GM18508 (cell line): Measurements from ENCODE around the gene ARFGAP2.

ENCODE experiments used
- ATAC-seq: cut with Tn5 transposase; IDR thresholded peaks from one replicate; pipeline ENCODE4 v1.9.1; 2021; ENCODE audit warnings: moderate number of reproducible peaks; ENCODE audit not compliant: insufficient read depth, unreplicated experiment

The ARFGAP2 gene

DNA sequence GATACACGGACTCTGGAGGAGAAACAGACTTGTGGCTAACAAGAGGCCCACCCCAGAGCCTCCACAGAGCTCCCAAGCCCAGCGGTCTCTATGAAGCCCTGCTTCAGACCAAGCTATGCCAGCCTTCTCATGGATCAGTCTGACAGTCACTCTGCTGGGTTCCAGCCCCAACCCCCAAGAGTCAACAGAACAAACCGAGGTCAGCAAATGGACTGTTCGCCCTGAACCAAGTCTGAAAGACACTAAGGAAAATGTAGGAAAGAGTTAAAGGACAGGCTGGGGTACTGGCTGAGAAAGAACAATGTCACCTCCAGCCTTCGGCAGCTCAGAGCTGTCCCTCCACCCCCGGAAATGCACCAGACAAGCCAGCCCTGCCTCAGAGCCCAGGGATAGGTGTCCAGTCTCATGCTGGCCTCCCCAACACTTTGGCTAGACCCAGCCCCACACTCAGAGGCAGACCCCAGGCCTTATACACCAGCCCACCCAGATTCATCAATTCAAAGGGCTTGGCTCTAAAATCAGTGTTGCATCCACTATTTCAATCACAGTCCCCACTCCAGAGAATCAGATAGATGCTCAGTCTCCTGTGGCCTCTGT, 3.8 kb downstream of the ARFGAP2 start:
- no peak for ATAC-seq

DNA sequence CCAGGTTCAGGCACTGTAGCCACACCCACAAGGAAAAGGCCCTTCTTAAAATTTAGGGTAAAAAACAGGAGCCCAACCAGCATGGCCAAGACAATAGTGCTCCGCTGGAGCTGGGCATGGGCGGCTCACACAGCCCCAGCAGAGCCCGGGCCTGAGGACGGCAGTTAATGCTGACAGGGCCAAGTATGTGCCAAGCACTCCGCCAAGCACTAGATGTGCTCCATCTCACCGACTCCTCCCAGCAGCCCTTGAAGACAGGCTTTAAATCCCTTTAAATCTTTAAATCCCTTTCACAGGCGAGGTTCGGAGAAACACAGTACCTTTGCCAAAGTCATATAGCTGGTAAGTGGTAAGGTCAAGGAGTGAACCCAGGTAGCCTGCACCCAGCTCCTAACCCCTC, 4.8 kb downstream of the ARFGAP2 start:
- ATAC-seq, result no peak

DNA sequence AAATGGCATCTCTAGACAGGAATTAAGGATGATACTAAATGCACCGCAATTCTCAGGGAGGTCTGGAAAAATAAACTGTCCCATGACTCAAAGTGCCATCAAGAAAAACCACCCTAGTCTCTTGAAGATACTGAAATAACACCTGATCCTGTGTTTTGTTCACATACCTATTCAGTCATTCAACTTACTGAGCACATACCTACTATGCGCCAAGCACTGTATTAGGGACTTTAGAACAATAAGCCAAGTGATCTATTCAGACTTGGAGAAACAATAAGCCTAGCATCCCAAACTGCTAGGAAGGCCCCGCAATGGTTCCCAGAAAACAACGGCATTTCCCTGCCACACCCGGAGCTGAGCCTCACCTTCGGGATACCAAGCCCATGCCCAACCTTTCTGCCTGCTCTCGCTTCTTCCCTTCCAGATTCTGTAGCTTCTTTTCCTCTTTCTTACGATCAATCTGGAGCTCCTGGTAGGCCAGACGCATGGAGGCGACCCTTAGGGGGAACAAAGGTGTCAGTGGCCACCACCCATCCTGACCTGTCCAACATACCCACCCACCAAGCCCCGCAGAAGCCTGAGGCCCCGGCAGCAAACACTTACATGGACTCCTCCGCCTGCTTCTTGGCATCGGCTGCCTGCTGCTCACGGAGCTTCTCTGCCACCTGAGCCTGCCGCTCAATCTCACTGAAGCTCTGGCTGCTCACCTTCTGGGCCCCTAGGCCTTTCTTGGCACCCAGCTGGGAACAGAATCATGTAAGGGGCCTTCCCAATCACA, 5.4 kb downstream of the ARFGAP2 start:
- no peak for ATAC-seq

DNA sequence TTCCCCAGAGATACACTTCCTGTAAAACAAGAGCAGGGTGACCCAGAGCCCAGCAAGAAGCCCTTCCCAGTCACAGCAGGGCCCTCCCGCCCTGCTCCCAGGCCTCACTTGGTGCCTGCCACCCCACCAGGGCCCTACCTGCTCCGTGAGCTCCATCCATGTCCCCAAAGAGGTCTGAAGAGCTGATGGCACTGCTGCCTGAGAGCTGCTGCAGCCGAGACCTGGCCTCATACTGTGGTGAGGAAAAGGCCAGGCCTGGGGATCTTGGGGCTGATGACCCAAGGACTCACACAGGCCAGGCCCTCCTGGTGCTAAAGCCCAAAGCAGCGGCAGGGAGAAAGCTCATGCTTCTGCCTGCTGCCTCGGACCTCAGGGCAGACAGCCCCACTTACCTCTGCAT, 10.3 kb downstream of the ARFGAP2 start:
- no peak for ATAC-seq

DNA sequence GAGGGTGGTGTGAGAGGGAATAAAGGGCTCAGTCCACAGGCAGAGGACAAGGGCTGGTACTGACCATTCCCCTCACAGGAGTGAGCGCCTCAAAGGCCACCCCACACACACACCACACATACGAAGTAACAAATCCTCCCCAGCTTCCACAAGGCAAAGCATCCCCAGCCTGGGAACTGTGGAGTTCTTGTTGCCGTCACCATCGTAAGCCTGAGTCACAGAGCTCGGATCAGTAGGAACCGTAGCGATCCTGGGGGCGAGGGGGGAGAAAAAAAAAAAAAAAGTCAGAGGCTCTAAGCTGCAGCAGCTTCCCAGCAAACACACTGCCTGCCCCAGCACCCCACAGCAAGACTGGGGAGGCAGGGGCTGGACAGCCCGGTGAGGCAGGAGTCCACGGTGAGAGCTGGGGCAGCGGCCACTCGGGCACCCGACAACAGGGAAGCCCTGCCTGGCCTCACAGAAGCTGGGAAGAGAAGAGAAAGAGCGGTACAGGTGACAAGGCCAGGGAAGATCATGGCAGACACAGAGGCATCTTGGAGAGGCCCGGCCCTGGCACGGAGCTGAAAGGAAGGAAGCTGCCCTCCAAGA, 11.3 kb downstream of the ARFGAP2 start:
- ATAC-seq, result no peak

DNA sequence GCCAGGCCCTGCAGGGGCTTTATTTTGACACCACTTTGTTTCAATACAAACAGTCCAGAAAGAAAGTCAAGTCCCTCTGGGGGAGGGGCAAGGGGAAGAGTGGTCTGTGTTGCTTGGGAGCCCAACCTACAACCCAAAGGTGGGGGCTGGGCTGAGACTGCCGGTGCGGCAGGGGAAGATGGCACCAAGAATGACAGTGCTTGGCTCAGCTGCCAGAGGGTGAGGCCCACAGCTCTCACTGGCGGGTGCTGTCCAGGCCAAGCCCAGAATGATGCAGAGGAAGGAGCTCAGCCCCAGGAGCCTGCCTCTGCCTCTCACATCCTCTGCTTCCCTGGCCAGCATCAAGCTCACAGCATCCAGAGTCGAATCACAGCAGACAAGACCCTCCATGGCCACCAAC, 12.4 kb downstream of the ARFGAP2 start:
- no peak for ATAC-seq

DNA sequence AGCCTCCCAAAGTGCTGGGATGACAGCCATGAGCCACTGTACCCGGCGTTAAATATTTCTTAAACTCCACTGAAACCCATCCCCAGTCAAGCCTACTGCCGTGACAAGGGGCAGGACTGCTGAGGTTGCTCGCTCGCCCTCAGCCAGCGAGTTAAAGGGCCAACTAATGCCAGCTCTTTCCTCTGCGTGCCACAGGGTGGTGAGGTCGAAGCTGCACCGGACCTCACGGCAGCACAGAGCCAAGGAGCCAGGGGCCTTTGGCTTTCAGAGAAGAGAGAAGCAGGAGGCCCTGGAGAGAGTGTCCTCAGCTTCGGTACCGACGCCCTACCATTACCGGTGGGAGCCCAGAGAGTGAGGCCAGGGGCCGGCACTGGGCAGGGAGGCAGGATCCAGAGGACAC, 12.8 kb downstream of the ARFGAP2 start:
- no peak for ATAC-seq

DNA sequence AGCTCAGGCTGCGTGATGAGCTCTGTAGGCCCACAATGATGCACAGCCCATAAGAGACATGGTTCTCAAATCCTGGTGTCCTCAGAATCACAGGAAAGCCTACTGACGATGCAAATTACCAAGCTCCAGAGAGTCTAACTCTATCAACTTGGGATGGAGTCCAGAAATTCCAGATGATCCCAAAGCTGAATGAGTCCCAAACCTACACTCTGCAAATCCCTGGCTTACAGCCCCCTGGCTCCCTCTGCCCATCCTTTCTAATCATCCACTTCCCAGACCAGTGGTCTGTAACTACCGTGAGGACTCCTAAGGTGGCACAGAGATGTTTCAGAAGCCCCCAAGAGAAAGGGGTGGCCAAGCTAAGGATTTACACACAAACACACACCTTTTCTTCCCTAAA, 13.5 kb downstream of the ARFGAP2 start:
- no peak for ATAC-seq

DNA sequence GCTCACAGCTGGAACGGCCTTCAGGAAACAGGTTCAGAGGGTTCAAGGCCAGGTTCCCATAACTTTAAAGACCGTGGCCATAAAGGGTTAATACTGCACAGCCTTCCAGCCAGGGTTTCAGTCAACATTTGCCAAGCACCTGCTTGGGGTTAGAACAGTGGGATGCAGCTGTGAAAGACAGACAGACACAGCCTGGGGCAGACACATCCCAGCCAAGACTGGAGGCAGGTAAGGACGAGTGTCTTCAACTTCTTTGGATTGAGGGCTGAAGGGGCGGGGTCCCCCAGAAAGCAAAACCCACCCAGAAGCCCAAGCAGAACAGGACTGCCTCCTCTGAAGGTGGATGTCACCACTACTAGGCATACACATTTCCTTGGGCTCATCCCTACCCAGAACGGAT, 14.3 kb downstream of the ARFGAP2 start:
- ATAC-seq, result no peak

DNA sequence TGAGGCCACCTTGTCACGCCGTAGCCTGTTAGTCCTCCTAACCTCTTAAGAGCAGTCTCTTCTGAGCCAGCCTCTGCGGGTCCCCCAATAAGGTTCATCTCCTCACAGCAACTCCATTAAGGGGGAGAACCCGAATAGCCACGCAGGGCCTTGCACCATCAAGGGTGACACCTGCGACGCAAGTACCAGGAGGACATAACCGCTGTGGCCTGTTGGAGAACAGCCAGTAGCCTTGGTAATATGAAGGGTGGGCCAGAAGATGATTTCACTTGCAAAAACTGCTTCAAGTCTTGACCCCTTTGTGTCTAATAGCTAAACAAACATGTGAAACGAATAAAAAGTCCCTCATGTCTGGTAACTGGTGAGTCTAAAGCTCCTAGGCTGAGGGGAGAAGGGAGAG, 14.8 kb downstream of the ARFGAP2 start:
- ATAC-seq, result no peak

DNA sequence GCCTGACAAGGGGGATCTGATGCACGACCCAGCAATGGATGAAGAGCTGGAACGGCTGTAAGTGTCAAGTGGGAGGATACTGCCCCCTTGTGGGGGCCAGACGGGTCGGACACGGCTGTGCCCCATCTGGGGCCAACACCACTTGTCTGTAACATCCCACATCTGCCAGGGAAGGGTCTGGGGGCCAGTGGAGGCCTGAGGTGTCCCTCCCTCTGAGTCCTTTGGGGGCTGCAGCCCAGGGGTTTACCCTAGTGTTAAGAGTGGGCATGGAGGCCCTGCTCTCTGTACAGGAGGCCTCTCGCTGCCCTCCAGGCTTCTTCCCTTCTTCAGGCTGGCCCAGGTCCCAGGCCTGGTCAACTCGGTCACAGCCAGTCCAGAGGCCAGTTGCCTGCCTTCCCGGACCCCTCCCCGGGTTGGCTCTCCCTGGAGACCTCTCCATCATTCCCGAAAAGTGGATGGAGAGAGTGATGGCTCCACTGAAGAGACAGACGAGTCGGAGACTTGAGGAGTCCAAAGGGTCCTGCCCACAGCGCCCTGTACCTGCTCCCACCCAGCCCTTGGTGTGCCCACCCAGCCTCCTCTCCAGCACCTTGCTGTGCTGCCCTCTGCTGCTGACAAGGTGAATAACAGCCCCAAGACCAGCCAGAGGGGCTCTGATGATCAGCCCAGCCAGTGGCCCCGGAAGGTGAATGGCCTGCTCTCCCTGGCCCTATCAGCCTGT, 15.4 kb downstream of the ARFGAP2 start:
- ATAC-seq, result no peak

DNA sequence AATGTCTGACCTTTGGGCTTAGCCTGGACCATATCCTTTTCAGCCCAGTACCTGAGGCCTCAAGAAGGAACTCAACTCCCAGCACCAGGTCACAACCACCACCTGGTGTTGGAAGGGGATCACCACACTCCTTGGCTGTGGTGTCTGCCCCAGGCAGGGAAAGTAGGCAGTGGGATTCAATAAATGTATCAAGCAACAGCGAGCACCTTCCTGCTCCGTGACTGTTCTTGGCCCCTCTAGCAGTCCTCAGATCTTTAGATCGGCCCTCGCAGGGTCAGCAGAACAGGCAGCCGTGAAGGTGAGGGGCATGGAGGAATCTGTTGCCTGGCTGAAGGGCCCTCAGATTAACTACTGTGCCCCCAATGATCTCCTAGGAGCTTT, 15.9 kb downstream of the ARFGAP2 start:
- ATAC-seq, result no peak

DNA sequence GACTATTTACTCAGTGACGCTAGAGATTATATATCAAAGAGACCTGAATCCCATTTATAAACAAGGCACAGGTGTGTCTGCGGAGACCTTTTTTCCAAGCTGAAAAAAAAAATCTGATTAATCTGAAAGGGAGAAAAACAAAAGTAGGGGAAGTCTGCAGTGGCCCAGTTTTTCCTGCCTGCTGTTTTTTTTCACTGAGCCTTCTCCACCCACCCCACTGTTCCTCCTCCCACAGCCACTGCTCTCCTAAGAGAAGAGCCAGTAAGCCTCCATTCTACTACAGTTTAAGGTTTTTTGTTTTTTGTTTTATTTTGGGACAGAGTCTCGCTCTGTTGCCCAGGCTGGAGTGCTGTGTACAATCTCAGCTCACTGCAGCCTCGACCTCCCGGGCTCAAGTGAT, 18.4 kb downstream of the ARFGAP2 start:
- ATAC-seq, result no peak

DNA sequence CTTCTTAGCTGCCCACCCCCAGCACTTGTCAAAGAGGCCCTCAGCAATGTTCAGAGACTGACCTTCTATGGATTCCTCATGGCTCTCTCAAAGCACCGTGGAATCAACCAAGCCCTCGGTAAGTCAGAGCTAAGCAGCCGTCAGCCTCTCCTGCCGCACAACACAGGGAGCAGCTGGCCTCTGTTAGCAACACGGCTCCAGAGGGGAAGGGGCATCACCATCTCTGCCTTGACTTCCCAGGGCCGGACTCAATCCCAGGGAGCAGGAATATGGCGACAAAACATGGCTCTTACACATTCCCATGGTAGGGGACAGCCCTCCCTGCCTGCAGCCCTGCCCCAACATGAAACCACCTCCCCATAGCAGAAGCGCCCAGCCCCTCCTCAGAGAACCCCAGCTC, 18.9 kb downstream of the ARFGAP2 start:
- ATAC-seq, result no peak

DNA sequence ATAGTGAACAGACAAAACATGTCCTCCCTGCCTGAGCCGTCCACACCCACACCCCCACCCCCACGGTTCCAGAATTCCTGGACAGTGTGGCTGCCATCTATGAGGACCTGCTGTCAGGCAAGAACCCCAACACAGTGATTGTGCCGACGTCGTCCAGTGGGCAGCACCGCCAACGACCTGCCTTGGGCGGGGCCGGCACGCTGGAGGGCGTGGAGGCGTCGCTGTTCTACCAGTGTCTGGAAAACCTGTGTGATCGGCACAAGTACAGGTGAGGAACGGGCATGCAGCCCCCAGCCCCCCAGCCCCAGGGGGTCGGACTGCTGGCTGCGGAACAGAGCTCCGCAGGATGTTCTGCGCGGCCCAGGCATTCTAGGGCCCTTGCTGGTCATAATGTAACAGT, 19.7 kb downstream of the ARFGAP2 start:
- no peak for ATAC-seq

DNA sequence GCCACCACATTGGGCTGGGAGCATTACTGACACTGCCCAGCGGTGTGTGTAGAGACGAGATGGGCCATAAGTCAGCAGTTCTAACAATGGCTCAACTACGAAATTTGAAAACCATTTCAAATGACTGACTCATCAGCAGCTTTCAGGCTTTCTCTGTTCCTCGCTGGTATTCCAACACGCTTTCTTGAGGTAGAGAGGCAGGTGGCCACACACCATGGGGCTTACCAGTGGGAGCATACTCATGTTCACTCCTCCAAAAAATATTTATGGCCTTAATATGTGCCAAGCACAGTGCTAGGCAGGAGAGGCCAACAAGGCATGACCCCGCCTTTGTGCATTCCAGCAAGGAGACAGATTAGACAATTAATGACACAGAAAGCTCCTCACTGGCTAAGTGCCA, 20.3 kb downstream of the ARFGAP2 start:
- no peak for ATAC-seq

DNA sequence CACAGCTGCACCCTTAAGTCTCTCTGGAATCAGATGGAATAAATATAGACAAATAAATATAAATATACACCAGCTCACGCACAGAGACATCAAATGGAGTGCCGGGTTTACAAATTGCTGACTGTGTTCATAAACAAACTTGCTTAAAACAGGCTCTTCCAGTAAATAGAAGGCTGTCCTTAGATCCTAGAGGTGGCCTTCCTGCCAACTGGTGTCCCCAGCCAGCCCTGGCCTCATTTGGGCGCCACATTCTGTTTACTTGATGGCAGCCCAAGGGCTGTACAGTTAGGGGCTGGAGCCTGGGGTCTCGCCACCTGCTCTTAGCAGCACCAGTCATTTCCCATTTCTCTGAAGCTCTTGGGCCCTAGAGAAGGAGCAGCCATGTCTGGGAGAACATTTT, 20.8 kb downstream of the ARFGAP2 start:
- ATAC-seq, result no peak

DNA sequence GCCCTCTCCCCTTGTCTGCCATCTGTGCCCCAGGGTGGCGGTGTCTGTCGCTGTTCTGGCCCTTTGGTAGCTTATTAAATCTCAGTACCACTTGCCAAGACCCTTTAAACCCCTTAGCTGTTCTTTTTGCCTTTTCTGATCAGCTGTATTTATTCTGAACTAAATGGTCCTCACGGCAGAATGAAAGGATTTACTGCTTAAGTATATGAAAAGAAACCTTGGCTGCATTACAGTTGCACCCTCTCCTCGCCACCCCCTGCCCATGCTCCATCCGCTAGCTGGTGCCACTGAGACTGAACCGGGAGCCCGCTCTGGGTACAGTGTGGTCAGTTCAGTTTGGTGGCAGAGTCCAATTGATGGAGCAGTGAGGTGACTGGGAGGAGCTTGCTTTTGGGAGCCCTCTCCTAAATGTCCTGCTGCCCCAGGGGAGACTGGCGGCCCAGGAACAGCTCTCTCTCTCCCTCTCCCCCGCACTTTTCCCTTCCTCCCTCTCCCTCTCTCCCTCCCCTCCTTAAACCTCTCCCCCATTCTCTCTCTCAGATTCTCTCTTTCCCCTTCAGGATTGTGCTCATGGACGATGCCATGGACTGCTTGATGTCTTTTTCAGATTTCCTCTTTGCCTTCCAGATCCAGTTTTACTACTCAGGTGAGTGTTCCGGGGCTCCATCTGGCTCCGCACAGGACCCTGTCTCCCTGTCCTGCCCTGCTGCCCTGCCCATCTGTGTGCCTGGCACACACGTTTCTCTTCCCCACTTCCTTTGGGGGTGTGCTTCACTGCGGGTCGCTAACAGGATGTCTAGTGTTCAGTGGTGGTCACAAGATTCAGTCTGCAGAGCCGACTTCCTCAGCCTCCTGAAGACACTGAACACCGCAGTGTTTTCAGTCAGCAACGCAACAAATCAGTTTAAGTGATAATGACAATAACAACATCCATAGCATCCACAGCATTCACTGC, 21.8 kb downstream of the ARFGAP2 start:
- ATAC-seq, result no peak

DNA sequence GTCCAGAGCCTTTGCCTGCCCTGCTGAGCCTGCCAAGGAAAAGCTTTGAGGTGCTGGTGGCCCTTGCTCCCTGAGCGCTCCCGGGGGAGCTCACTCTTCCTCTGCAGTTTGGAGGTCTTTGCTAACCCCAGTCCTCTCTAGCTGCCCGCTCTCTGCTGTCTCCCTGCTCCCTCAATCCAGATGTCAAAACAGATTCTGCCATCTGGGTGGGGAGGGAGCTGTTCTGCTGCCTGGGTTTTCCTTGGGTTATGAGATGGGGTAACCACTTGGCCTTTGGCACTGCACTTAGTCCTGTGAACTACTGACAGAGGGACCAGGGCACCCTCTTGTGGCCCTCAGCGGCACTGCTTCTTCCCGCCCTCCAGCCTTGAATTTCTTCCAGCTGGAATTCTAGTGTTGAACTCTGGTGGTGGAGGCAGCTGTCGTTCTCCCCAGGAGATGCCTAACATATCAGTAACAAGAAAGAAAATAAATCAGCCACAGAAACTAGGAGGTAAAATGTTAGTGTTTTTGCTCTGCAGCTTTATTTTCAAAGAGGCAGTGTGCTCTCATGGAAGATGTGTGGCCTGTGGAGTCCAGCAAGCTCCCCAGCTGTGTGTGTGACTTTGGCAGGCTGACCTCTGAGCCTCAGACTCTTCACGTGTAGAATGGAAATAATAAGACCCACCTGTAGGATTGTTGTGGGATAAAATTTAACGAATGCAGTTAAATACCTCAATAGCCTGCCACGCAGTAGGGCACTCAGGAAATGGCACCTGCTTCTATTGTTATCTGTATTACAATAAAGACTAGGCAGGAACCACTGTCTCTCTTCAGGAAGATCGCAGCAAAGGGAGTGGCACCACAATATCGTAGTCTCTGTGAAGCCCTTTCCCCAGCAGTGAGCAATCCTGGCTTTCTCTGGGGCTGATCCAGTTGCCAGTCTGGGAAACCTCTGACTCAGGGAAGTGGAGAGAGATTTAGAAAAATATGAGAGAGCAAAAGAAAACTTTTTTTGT, 23.4 kb downstream of the ARFGAP2 start:
- no peak for ATAC-seq
